Naive thymus-derived CD8-positive, alpha-beta T cell (primary cell): ENCODE data around the gene SYT9. TPM values are rescaled to one million over a fixed set of nuclear protein-coding genes. Genes with fewer than 3 reads are reported as not detected.
A peak's percentile ranks its signal among the peaks of the same experiment; 100 is the strongest.

Source experiments
- ATAC-seq, 2 donors: fragments of 150-1000 bp; cut with Tn5 transposase in 1 of 2; sonication (Bioruptor Pico), chemical (Tn5 transposase) in 1 of 2; 1 replicate in 1 of 2; 2 replicates in 1 of 2; pipeline ENCODE4 v1.10.0; 2021; ENCODE audit warnings: mild to moderate bottlenecking in 2 of 2, moderate library complexity in 2 of 2
- POLR2A ChIA-PET: fragments of 350-600 bp; sonication (Branson Sonifier 250); formaldehyde crosslinking; loops from one replicate; lab custom pipeline; 2021; ENCODE audit warnings: antibody characterized with exemption; lab: Charles Lee
- DNase-seq, 10 donors: peaks; one replicate each; pipeline versions ENCODE4 v3.0.0 to v3.0.0-alpha.2; 2020 to 2022
- H3K27ac Mint-ChIP-seq, 10 donors: one replicate each; pipeline ENCODE4 v1.8.0; 2020 to 2022; ENCODE audit warnings: mild to moderate bottlenecking in 10 of 10, mixed read lengths in 10 of 10, moderate library complexity in 4 of 10, inconsistent platforms in 1 of 10
- H3K27me3 Mint-ChIP-seq, 5 donors: one replicate each; pipeline ENCODE4 v1.8.0; 2021 to 2022; ENCODE audit warnings: mixed read lengths in 5 of 5
- H3K36me3 Mint-ChIP-seq, 3 donors: one replicate each; pipeline ENCODE4 v1.8.0; 2020 to 2022; ENCODE audit warnings: mixed read lengths in 3 of 3, mild to moderate bottlenecking in 2 of 3, inconsistent platforms in 1 of 3
- H3K4me1 Mint-ChIP-seq, 4 donors: one replicate each; pipeline ENCODE4 v1.8.0; 2021 to 2022; ENCODE audit warnings: mixed read lengths in 4 of 4
- H3K4me3 Mint-ChIP-seq, 10 donors: one replicate each; pipeline ENCODE4 v1.8.0; 2020 to 2022; ENCODE audit warnings: mild to moderate bottlenecking in 10 of 10, mixed read lengths in 10 of 10, moderate library complexity in 6 of 10, inconsistent platforms in 1 of 10
- H3K9me3 Mint-ChIP-seq, 9 donors: one replicate each; pipeline ENCODE4 v1.8.0; 2020 to 2022; ENCODE audit warnings: mixed read lengths in 9 of 9, mild to moderate bottlenecking in 3 of 9, inconsistent platforms in 1 of 9, moderate library complexity in 1 of 9
- polyA plus RNA-seq, 3 donors: library from polyadenylated mRNA; unstranded; fragments of 300-500 nt; fragmentation: Illumina TruSeq; gene quantifications; one replicate each; pipeline ENCODE4 v1.2.3, GENCODE V29; 2021
- total RNA-seq, 8 experiments: library from RNA in 2 of 8; stranded (reverse) in 2 of 8; gene quantifications; one replicate each; pipeline ENCODE4 v1.2.3 and lab custom pipeline; 2021 to 2026

Gene SYT9
- total and polyA plus RNA-seq, 5 experiments from 2014 or later = not detected

DNA sequence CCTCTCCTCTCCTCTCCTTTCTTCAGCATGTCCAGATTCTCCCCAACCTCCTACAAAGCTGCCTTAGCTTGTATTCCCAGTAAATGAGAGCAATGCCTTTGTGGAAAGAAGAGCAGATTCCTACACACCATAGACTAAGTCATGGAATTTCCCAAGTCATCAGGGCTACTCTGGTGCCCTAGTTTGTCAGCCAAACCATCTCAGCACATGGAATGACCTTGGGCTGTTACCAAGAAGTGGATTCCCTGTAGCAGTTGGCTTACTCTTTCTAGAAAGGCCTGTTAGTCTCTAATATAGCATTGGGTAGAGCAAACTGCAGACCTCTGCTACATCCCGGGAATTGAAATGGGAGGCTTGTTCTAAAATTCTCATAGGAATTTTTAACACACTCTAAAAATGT lies 124.7 kb downstream of the SYT9 start:
- no peak overlapping the region for H3K4me3 Mint-ChIP-seq
- POLR2A ChIA-PET = no interaction called here

GRCh38 chr11:7381937-7382336 lies 130.2 kb downstream of the SYT9 start:
- ATAC-seq (no peak), DNase-seq (no peak)
- Mint-ChIP-seq H3K9me3 (peaks cover 0 to 3% (median 0%) of the 10 kb centered on the region in 9 donors), H3K27me3 (peaks cover 12 to 42% (median 28%) of the 10 kb centered on the region in 5 donors), H3K36me3 (no peaks in the 10 kb centered on the region), H3K4me1 (peaks cover 0 to 2% (median 0%) of the 10 kb centered on the region in 4 donors), H3K4me3 (no peak overlapping the region), H3K27ac (no peak overlapping the region)
- POLR2A ChIA-PET = no interaction called here

More for the DNA sequence above, 124.7 kb downstream of the SYT9 start:
- DNase-seq (no peak), ATAC-seq (no peak)
- peaks cover 16 to 69% (median 33%) of the 10 kb centered on the region in 5 donors for H3K27me3 Mint-ChIP-seq
- peaks cover 0 to 18% (median 0%) of the 10 kb centered on the region in 3 donors for H3K36me3 Mint-ChIP-seq
- peaks cover 0 to 2% (median 0%) of the 10 kb centered on the region in 4 donors for H3K4me1 Mint-ChIP-seq
- peaks cover 0 to 34% (median 13%) of the 10 kb centered on the region in 9 donors for H3K9me3 Mint-ChIP-seq
- no peak overlapping the region for H3K27ac Mint-ChIP-seq

DNA sequence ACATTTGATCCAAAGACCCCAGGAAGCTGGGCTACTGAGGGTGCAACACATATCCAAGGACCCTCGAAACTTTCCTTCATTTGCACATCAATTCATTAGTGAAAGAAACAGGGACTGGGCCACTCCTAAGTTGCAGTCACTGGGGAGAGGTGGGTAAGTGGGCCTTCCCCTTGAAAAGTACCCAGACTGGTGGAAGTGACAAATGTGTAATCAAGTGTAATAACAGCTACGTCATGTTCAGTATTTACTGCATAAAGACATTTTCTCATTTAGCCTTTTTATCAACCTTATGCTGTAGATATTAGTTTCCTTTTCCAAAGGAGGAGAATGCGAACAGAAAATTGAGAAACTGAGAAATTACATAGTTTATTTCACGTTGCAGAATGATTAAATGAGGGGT lies 131.7 kb downstream of the SYT9 start:
- Mint-ChIP-seq H3K27ac (no peak overlapping the region), H3K36me3 (no peaks in the 10 kb centered on the region), H3K4me3 (no peak overlapping the region), H3K4me1 (no peaks in the 10 kb centered on the region), H3K27me3 (peaks cover 9 to 31% (median 21%) of the 10 kb centered on the region in 5 donors), H3K9me3 (peaks cover 0 to 6% (median 0%) of the 10 kb centered on the region in 9 donors)
- POLR2A ChIA-PET = no interaction called here
- ATAC-seq = no peak
- no peak for DNase-seq

DNA sequence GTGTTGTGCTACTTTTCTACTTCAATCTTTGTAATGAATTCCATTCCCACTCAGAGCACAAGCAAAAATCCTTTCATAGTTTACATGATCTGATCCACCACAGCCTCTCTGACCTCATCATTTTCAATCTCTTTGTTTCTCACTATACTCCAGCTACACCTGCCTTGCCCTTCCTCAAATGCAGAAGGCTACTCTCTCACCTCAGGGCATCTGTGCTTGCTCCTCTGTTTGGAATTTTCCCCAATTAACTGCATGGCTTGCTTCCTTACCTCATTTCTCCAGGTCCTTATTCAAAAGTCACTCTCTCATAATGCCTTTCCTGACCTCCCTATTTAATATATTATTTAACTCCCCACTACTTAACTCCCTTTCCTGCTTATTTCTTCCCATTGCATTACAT lies 133.0 kb downstream of the SYT9 start:
- peaks cover 9 to 25% (median 14%) of the 10 kb centered on the region in 5 donors for H3K27me3 Mint-ChIP-seq
- H3K4me1 Mint-ChIP-seq = no peaks in the 10 kb centered on the region
- H3K9me3 Mint-ChIP-seq = peaks cover 0 to 6% (median 0%) of the 10 kb centered on the region in 9 donors
- POLR2A ChIA-PET = no interaction called here
- ATAC-seq (no peak), DNase-seq (no peak)
- H3K36me3 Mint-ChIP-seq = no peaks in the 10 kb centered on the region
- H3K4me3 Mint-ChIP-seq = no peak overlapping the region
- H3K27ac Mint-ChIP-seq = no peak overlapping the region

DNA sequence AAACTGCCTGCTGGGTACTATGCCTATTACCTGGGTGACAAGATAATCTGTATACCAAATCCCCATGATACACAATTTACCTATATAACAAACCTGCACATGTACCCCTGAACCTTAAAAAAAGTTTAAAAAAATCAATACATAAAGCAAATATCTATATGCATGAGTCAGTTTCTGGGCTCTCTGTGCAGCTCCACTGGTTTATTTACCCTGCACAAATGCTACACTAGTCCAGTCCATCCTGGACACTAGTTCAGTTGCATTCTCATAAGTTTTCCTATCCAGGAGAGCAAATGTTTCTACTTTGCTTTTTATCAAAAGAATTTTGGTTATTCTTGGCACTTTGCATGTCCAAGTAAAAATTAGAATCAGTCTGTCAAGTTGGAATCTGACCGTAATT lies 133.8 kb downstream of the SYT9 start:
- Mint-ChIP-seq H3K4me3 (no peak overlapping the region), H3K36me3 (no peaks in the 10 kb centered on the region)

GRCh38 chr11:7413961-7414915 lies 162.5 kb downstream of the SYT9 start:
- Mint-ChIP-seq H3K4me1 (no peaks in the 10 kb centered on the region), H3K36me3 (peaks cover 0 to 8% (median 5%) of the 10 kb centered on the region in 3 donors), H3K4me3 (no peak overlapping the region), H3K27ac (peak overlapping the region in 1 of 10 donors; percentile 54), H3K9me3 (peaks cover 0 to 27% (median 9%) of the 10 kb centered on the region in 9 donors), H3K27me3 (peaks cover 10 to 55% (median 37%) of the 10 kb centered on the region in 5 donors)
- ATAC-seq (no peak), DNase-seq (no peak)
- POLR2A ChIA-PET = no interaction called here

More for the DNA sequence above, 133.8 kb downstream of the SYT9 start:
- no peak for DNase-seq
- ATAC-seq = no peak
- POLR2A ChIA-PET = no interaction called here
- H3K27ac Mint-ChIP-seq = no peak overlapping the region
- peaks cover 0 to 3% (median 0%) of the 10 kb centered on the region in 9 donors for H3K9me3 Mint-ChIP-seq
- H3K27me3 Mint-ChIP-seq = peaks cover 5 to 21% (median 12%) of the 10 kb centered on the region in 5 donors
- no peaks in the 10 kb centered on the region for H3K4me1 Mint-ChIP-seq

DNA sequence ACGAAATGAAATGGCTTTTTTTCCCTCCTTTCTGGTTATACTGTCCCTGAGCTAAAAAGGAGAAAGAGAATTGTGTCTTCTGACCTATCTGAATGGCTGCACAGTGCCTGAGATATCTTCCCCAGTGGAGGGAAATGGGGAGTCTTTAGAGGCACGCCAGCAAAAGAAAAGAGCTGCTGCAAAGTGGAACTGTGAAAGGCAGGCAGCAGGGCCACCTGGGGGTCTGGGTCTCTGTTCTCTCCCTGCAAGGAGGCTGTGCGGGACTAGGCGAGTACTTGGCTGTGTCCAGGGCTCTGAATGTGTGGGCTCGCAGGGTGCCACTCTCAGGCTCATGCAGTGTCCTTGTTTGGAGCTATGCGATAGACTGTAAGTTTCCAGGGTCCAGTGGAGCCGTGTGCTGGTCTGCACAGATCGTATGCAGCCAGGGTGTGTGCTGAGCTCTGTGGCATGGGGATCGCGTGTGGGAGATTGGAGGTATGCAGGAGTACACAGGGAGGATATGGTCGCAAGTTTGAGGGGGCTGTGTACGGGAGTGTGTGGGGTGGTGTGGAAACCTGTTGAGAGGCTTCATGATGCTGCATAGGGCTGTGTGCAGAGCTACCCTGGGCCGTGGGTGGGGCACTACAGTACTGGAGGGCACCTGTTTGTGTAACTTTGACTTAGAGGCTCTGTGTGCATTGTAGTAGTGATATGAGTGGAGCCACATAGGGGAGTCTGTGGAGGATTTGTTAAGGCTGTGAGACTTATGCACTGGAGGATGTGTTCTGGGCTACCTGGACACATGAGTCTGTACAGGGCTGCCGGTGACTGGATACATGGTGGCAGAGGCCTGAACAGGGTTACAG lies 163.5 kb downstream of the SYT9 start:
- no peak for ATAC-seq
- DNase-seq = no peak
- peaks cover 0 to 25% (median 9%) of the 10 kb centered on the region in 9 donors for H3K9me3 Mint-ChIP-seq
- H3K27ac Mint-ChIP-seq = no peak overlapping the region
- no peak overlapping the region for H3K4me3 Mint-ChIP-seq
- H3K27me3 Mint-ChIP-seq = peaks cover 10 to 52% (median 37%) of the 10 kb centered on the region in 5 donors
- H3K36me3 Mint-ChIP-seq = peaks cover 0 to 8% (median 5%) of the 10 kb centered on the region in 3 donors
- no peaks in the 10 kb centered on the region for H3K4me1 Mint-ChIP-seq
- POLR2A ChIA-PET = no interaction called here

- H3K36me3 Mint-ChIP-seq = peaks cover 0 to 8% (median 4%) of the 10 kb centered on the region in 3 donors
- ATAC-seq (no peak), DNase-seq (no peak)
- H3K9me3 Mint-ChIP-seq = peaks cover 0 to 20% (median 6%) of the 10 kb centered on the region in 9 donors
- no peak overlapping the region for H3K4me3 Mint-ChIP-seq
- no peaks in the 10 kb centered on the region for H3K4me1 Mint-ChIP-seq
- peaks cover 10 to 47% (median 37%) of the 10 kb centered on the region in 5 donors for H3K27me3 Mint-ChIP-seq
- H3K27ac Mint-ChIP-seq = no peak overlapping the region
- POLR2A ChIA-PET = no interaction called here
Observed at GRCh38 chr11:7416080-7416479, 164.4 kb downstream of the SYT9 start.

DNA sequence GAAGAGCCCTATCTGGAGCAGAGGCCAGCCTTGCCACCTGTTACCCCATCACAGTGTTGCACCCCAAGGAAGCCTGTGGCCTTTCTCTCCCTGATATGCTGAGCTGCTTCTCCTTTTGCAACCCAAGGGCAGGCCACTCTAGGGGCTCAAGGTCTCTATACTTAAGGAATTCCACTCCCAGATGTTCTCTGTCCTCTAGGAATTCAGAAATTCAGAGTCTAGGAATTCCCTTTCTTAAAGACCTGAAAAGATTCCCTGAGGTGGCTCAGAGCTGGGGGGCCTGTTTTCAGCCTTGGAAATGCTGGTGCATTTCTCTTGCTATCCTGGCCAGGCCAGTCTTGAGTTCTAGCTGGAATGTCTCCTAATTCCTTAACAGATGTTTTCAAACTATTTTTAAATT lies 165.6 kb downstream of the SYT9 start:
- ATAC-seq = no peak
- Mint-ChIP-seq H3K4me3 (no peak overlapping the region), H3K36me3 (peaks cover 0 to 2% (median 2%) of the 10 kb centered on the region in 3 donors), H3K4me1 (peaks cover 0 to 6% (median 2%) of the 10 kb centered on the region in 4 donors), H3K27ac (no peak overlapping the region), H3K9me3 (peaks cover 0 to 8% (median under 1%) of the 10 kb centered on the region in 9 donors), H3K27me3 (peaks cover 2 to 36% (median 32%) of the 10 kb centered on the region in 5 donors)
- POLR2A ChIA-PET = no interaction called here
- no peak for DNase-seq

- DNase-seq (no peak), ATAC-seq (no peak)
- Mint-ChIP-seq H3K27me3 (peaks cover 2 to 29% (median 25%) of the 10 kb centered on the region in 5 donors), H3K36me3 (peaks cover 0 to 2% (median 0%) of the 10 kb centered on the region in 3 donors), H3K27ac (no peak overlapping the region), H3K9me3 (peaks cover 0 to under 1% (median 0%) of the 10 kb centered on the region in 9 donors), H3K4me3 (no peak overlapping the region), H3K4me1 (peaks cover 5 to 14% (median 8%) of the 10 kb centered on the region in 4 donors)
- POLR2A ChIA-PET = no interaction called here
Observed at GRCh38 chr11:7418061-7418460, 166.4 kb downstream of the SYT9 start.

DNA sequence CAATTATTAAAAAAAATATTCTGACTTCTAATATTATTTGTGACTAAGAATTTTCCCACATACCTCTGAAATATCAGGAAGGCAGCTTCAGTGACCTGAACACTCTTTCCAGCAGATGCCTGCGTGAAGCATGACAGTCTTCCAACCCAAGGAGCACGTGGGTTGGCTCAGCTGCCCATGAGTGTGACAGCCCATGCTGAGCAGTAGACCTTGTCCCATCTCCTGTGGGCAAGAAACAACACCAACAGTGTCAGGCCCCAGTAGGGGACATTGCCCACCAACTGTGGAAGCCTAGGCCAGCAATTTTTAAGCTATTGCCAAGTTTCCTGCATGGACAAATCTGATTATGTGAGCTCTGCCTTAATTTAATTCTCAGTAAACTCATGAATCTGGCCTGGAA lies 167.2 kb downstream of the SYT9 start:
- Mint-ChIP-seq H3K4me3 (no peak overlapping the region), H3K27ac (no peak overlapping the region), H3K36me3 (peaks cover 0 to 2% (median 0%) of the 10 kb centered on the region in 3 donors), H3K9me3 (no peaks in the 10 kb centered on the region), H3K4me1 (peaks cover 8 to 17% (median 12%) of the 10 kb centered on the region in 4 donors), H3K27me3 (peaks cover 2 to 21% (median 19%) of the 10 kb centered on the region in 5 donors)
- DNase-seq (no peak), ATAC-seq (no peak)
- POLR2A ChIA-PET = no interaction called here

GRCh38 chr11:7421136-7421535 lies 169.4 kb downstream of the SYT9 start:
- H3K36me3 Mint-ChIP-seq = no peaks in the 10 kb centered on the region
- DNase-seq (no peak), ATAC-seq (no peak)
- H3K4me3 Mint-ChIP-seq = no peak overlapping the region
- H3K4me1 Mint-ChIP-seq = peaks cover 8 to 17% (median 12%) of the 10 kb centered on the region in 4 donors
- POLR2A ChIA-PET = no interaction called here
- H3K27ac Mint-ChIP-seq = no peak overlapping the region
- H3K9me3 Mint-ChIP-seq = no peaks in the 10 kb centered on the region
- H3K27me3 Mint-ChIP-seq = peaks cover 2 to 10% (median 3%) of the 10 kb centered on the region in 5 donors
